Measurements from ENCODE around the gene TANK. TPM values are rescaled to one million over a fixed set of nuclear protein-coding genes. Genes with fewer than 3 reads are reported as not detected.
"Not testable (repeated sequence)": the region's sequence is repeated elsewhere in the genome, so short reads cannot be mapped to it uniquely, and the experiment has no call there.

The TANK gene
- total RNA-seq, 1 experiment from 2014 or later: 52.5 TPM

GRCh38 chr2:161279230-161279815 lies 119.1 kb downstream of the TANK start:
- H3K9me2 ChIP-seq (ENCODE audit: insufficient read depth); CTCF ChIA-PET; BruUV-seq (replicated peaks); POLR2A ChIA-PET; H3K27ac ChIP-seq (ENCODE audit: low read depth, low read length); H3K79me2 ChIP-seq (ENCODE audit: insufficient read depth, low read length); H3K4me1 ChIP-seq (ENCODE audit: control insufficient read depth in 1 of 2, insufficient read depth in 2 of 2, low read length in 2 of 2); H3K36me3 ChIP-seq (ENCODE audit: control insufficient read depth in 1 of 2, insufficient read depth in 2 of 2, low read length in 2 of 2); H3K9ac ChIP-seq (ENCODE audit: low read length); H2AFZ ChIP-seq (ENCODE audit: low read depth, low read length, poor library complexity, severe bottlenecking); H3K9me3 ChIP-seq (ENCODE audit: control insufficient read depth in 1 of 2, insufficient read depth in 1 of 2, low read depth in 1 of 2, low read length in 2 of 2); H3K4me3 ChIP-seq (replicated peaks in 1 of 2; ENCODE audit: low read depth in 1 of 2, low read length in 2 of 2); H3K4me2 ChIP-seq (ENCODE audit: low read length); H3K27me3 ChIP-seq (ENCODE audit: insufficient read depth, low read length); H4K20me1 ChIP-seq (ENCODE audit: insufficient read depth); RAD21 ChIA-PET (ENCODE audit: low non-redundant PET in 1 of 2, low total read pairs in 2 of 2, uncharacterized antibody in 2 of 2, unreplicated experiment in 2 of 2); DNase-seq (ENCODE audit: low read depth, low spot score): not testable (repeated sequence)
- ATAC-seq: peak; percentile 46
- intact Hi-C loops (cut with micrococcal nuclease): loop anchor here (10.0 kb wide), 1 partner anchor 675 kb away; no protein-coding TSS in a partner anchor

DNA sequence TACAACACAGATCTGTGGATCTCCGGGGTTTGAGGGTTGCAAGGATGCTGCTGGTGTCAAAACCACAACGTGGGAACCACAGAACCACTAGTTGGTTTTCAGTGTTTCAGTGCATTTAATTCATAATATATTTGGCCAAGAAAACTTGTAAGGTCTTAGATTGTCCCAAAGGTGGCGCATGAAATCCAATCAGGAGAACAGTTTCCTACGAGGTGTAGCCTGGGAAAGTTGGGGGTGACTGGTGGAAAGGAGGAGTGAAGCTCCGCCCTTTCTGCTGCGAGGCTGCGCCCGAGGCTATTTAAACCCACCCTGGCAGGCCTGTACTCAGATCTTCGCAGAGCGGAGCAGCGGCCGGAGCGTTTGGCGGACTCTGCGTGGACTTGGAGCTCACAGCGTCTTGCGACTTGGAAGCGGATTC lies 120.7 kb downstream of the TANK start:
- ATAC-seq; H3K9me2 ChIP-seq (ENCODE audit: insufficient read depth); BruUV-seq (replicated peaks); H3K36me3 ChIP-seq (ENCODE audit: control insufficient read depth in 1 of 2, insufficient read depth in 2 of 2, low read length in 2 of 2); RAD21 ChIA-PET (ENCODE audit: low non-redundant PET in 1 of 2, low total read pairs in 2 of 2, uncharacterized antibody in 2 of 2, unreplicated experiment in 2 of 2); POLR2A ChIA-PET; H3K27ac ChIP-seq (ENCODE audit: low read depth, low read length); H3K4me3 ChIP-seq (replicated peaks in 1 of 2; ENCODE audit: low read depth in 1 of 2, low read length in 2 of 2); H3K27me3 ChIP-seq (ENCODE audit: insufficient read depth, low read length); intact Hi-C loops (cut with micrococcal nuclease); H3K4me1 ChIP-seq (ENCODE audit: control insufficient read depth in 1 of 2, insufficient read depth in 2 of 2, low read length in 2 of 2); H3K9me3 ChIP-seq (ENCODE audit: control insufficient read depth in 1 of 2, insufficient read depth in 1 of 2, low read depth in 1 of 2, low read length in 2 of 2); H3K9ac ChIP-seq (ENCODE audit: low read length); H4K20me1 ChIP-seq (ENCODE audit: insufficient read depth); H3K79me2 ChIP-seq (ENCODE audit: insufficient read depth, low read length): not testable (repeated sequence)
- Histone ChIP-seq H3K4me2 (ENCODE audit: low read length) (0 out of 2 replicates have a peak overlapping the region, but pooled peaks have one; percentile 15), H2AFZ (ENCODE audit: low read depth, low read length, poor library complexity, severe bottlenecking) (peak overlapping the region; percentile 54)
- TF ChIP-seq CTCF (IDR thresholded peaks at IDR 0.05 in 2 of 3, conservative IDR thresholded peaks at IDR 0.05 in 1 of 3; ENCODE audit: borderline replicate concordance in 1 of 3, insufficient read depth in 1 of 3, low read depth in 2 of 3, low read length in 2 of 3) (peak; percentile 27 to 30 (median 28); a peak in 3 of 6 replicates), RAD21 (IDR thresholded peaks at IDR 0.05; ENCODE audit: low read depth) (peak; percentile 67)
- DNase-seq (ENCODE audit: low read depth, low spot score): peak; percentile 54
- CTCF ChIA-PET: interaction anchor here (1.6 kb wide), 1 partner anchor 666 kb away, joined by 6 read pairs; no protein-coding TSS in a partner anchor

DNA sequence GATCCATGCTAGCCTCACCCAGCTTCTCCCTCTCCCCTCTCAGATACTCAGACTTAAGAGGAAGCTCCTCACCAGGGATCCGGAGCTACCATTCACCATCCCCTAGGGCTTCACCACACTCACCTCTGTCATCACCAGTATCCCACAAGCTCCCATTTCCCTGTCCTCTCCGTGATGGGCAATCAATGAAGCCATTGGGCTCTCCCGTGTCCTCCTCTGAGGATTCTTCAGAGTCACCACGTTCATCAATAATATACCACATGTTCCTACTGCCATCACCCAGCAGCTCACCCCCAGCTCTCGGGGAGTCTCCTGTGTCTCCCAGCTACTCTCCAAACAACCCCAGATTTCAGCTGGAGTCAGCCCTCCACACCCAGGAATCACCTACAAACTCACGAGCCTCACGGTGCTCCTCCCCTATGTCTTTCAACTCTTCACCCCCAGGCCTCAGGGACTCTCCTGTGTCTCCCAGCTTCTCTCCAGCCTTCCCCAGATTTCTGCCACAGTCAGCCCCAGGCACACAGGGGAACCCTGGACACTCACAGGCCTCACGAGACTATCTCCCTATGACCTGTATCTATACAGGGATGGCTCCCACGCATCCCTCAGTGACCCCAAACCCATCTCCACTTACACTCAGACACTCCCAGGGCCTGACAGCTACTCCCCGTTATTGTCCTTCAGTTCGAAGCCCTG lies 121.5 kb downstream of the TANK start:
- H3K9ac ChIP-seq (ENCODE audit: low read length); H3K4me1 ChIP-seq (ENCODE audit: control insufficient read depth in 1 of 2, insufficient read depth in 2 of 2, low read length in 2 of 2); RAD21 ChIA-PET (ENCODE audit: low non-redundant PET in 1 of 2, low total read pairs in 2 of 2, uncharacterized antibody in 2 of 2, unreplicated experiment in 2 of 2); POLR2A ChIA-PET; H4K20me1 ChIP-seq (ENCODE audit: insufficient read depth); H3K27me3 ChIP-seq (ENCODE audit: insufficient read depth, low read length); H3K79me2 ChIP-seq (ENCODE audit: insufficient read depth, low read length); H3K4me2 ChIP-seq (ENCODE audit: low read length); H3K9me3 ChIP-seq (ENCODE audit: control insufficient read depth in 1 of 2, insufficient read depth in 1 of 2, low read depth in 1 of 2, low read length in 2 of 2); H3K9me2 ChIP-seq (ENCODE audit: insufficient read depth); H3K4me3 ChIP-seq (replicated peaks in 1 of 2; ENCODE audit: low read depth in 1 of 2, low read length in 2 of 2); H2AFZ ChIP-seq (ENCODE audit: low read depth, low read length, poor library complexity, severe bottlenecking); H3K27ac ChIP-seq (ENCODE audit: low read depth, low read length); intact Hi-C loops (cut with micrococcal nuclease); H3K36me3 ChIP-seq (ENCODE audit: control insufficient read depth in 1 of 2, insufficient read depth in 2 of 2, low read length in 2 of 2); DNase-seq (ENCODE audit: low read depth, low spot score): not testable (repeated sequence)
- BruUV-seq (replicated peaks): TSS peak; percentile 41
- CTCF ChIA-PET: interaction anchor here (1.6 kb wide), 1 partner anchor 665 kb away, joined by 6 read pairs; no protein-coding TSS in a partner anchor
- ATAC-seq: peak; percentile 43; the same call in 1 of the 2 replicates

- CTCF ChIA-PET; POLR2A ChIA-PET; H4K20me1 ChIP-seq (ENCODE audit: insufficient read depth); H3K4me1 ChIP-seq (ENCODE audit: control insufficient read depth in 1 of 2, insufficient read depth in 2 of 2, low read length in 2 of 2); H3K9me2 ChIP-seq (ENCODE audit: insufficient read depth); H3K27me3 ChIP-seq (ENCODE audit: insufficient read depth, low read length); H3K27ac ChIP-seq (ENCODE audit: low read depth, low read length); BruUV-seq (replicated peaks); intact Hi-C loops (cut with micrococcal nuclease); H3K4me2 ChIP-seq (ENCODE audit: low read length); H3K36me3 ChIP-seq (ENCODE audit: control insufficient read depth in 1 of 2, insufficient read depth in 2 of 2, low read length in 2 of 2); RAD21 ChIA-PET (ENCODE audit: low non-redundant PET in 1 of 2, low total read pairs in 2 of 2, uncharacterized antibody in 2 of 2, unreplicated experiment in 2 of 2); H3K4me3 ChIP-seq (replicated peaks in 1 of 2; ENCODE audit: low read depth in 1 of 2, low read length in 2 of 2); DNase-seq (ENCODE audit: low read depth, low spot score); H2AFZ ChIP-seq (ENCODE audit: low read depth, low read length, poor library complexity, severe bottlenecking); H3K9me3 ChIP-seq (ENCODE audit: control insufficient read depth in 1 of 2, insufficient read depth in 1 of 2, low read depth in 1 of 2, low read length in 2 of 2); H3K9ac ChIP-seq (ENCODE audit: low read length); H3K79me2 ChIP-seq (ENCODE audit: insufficient read depth, low read length): not testable (repeated sequence)
- peak; percentile 26; the same call in 1 of the 2 replicates for ATAC-seq
Measured at GRCh38 chr2:161282311-161282644, 122.0 kb downstream of the TANK start.

All from HCT116 (cell line).